Colonic mucosa (tissue), 4 donors: ENCODE data around the gene BCL2L1. TPM values are rescaled to one million over a fixed set of nuclear protein-coding genes. Genes with fewer than 3 reads are reported as not detected.
"Not testable (repeated sequence)": the region's sequence is repeated elsewhere in the genome, so short reads cannot be mapped to it uniquely, and the experiment has no call there.

ENCODE experiments used
- DNase-seq: peaks from one replicate; pipeline ENCODE4 v3.0.0-alpha.2; 2020
- H3K27ac ChIP-seq: fragments of 200-600 bp; one replicate; pipeline ENCODE4 v1.8.0; 2021
- H3K27me3 ChIP-seq: fragments of 200-600 bp; one replicate; pipeline ENCODE4 v1.8.0; 2021
- H3K36me3 ChIP-seq: fragments of 200-600 bp; one replicate; pipeline ENCODE4 v1.8.0; 2021
- H3K4me1 ChIP-seq: fragments of 200-600 bp; one replicate; pipeline ENCODE4 v1.8.0; 2021; ENCODE audit warnings: mild to moderate bottlenecking
- H3K4me3 ChIP-seq: fragments of 200-600 bp; one replicate; pipeline ENCODE4 v1.8.0; 2021
- H3K9ac ChIP-seq, 2 donors: one replicate each; pipeline ENCODE4 v1.7.0; 2013; ENCODE audit warnings: control low read depth in 2 of 2, low read depth in 2 of 2, low read length in 2 of 2
- H3K9me3 ChIP-seq: fragments of 200-600 bp; one replicate; pipeline ENCODE4 v1.8.0; 2021
- CTCF ChIP-seq: fragments of 200-600 bp; IDR thresholded peaks from one replicate; pipeline ENCODE4 v1.8.0; 2022; ENCODE audit warnings: antibody characterized with exemption, mild to moderate bottlenecking
- intact Hi-C: fragments of 100-400 bp; cut with DNase I; formaldehyde crosslinking; loops from one replicate; pipeline ENCODE4 v1.14.1; 2022
- total RNA-seq, 2 donors: library from RNA; stranded (reverse); fragmentation: NEBNext Ultra II Directional in 1 of 2; extraction: Animal tissue kit (Norgen Biotek cat#: 25700) in 1 of 2; gene quantifications; one replicate each; pipeline ENCODE4 v1.2.1, GENCODE V29; 2021
- donor health status: healthy.
- donor health status: DM: no; HTN: no; CAD: no.
- donor health status: DM: no; HTN: no; CAD: no.

The BCL2L1 gene
- total RNA-seq, 2 donors from 2014 or later, result 55.9 to 59.4 TPM

- peak overlapping the region; percentile 76 for H3K27ac ChIP-seq
- DNase-seq, result peak; percentile 67
- no peak for TF ChIP-seq CTCF
- peaks cover 32% of the 10 kb centered on the region for H3K4me1 ChIP-seq
- H3K9me3 ChIP-seq, result no peaks in the 10 kb centered on the region
- no peak overlapping the region for H3K4me3 ChIP-seq
- no peaks in the 10 kb centered on the region for H3K36me3 ChIP-seq
- intact Hi-C loops, result no loop called here
- H3K9ac ChIP-seq, result peak overlapping the region; percentile 16 to 64
- no peaks in the 10 kb centered on the region for H3K27me3 ChIP-seq
Measured at GRCh38 chr20:31670371-31671228, 52.1 kb downstream of the BCL2L1 start.

GRCh38 chr20:31669876-31670275, 52.8 kb downstream of the BCL2L1 start:
- Histone ChIP-seq H3K4me3 (no peak overlapping the region), H3K27me3 (no peaks in the 10 kb centered on the region), H3K4me1 (peaks cover 32% of the 10 kb centered on the region), H3K36me3 (no peaks in the 10 kb centered on the region), H3K27ac (peak overlapping the region; percentile 76), H3K9ac (peak overlapping the region in 1 of 2 donors; percentile 64), H3K9me3 (no peaks in the 10 kb centered on the region)
- no peak for DNase-seq
- no peak for TF ChIP-seq CTCF
- intact Hi-C loops, result no loop called here

- intact Hi-C loops, DNase-seq, H3K27me3 ChIP-seq, H3K9ac ChIP-seq, H3K27ac ChIP-seq, H3K36me3 ChIP-seq, H3K9me3 ChIP-seq, H3K4me3 ChIP-seq: not testable (repeated sequence)
- H3K4me1 ChIP-seq, result peaks cover 28% of the 10 kb centered on the region
Measured at GRCh38 chr20:31668944-31669343, 53.7 kb downstream of the BCL2L1 start.

GRCh38 chr20:31667315-31668285, 55.1 kb downstream of the BCL2L1 start:
- no peak for DNase-seq
- no peaks in the 10 kb centered on the region for H3K36me3 ChIP-seq

GRCh38 chr20:31666258-31667042, 56.2 kb downstream of the BCL2L1 start:
- no peaks in the 10 kb centered on the region for H3K27me3 ChIP-seq
- H3K4me1 ChIP-seq, result peaks cover 36% of the 10 kb centered on the region
- H3K9me3 ChIP-seq, result no peaks in the 10 kb centered on the region
- peak overlapping the region; percentile 47 for H3K27ac ChIP-seq
- peak overlapping the region; percentile 36 to 85 for H3K9ac ChIP-seq
- H3K4me3 ChIP-seq, result no peak overlapping the region
- intact Hi-C loops, result no loop called here
- TF ChIP-seq CTCF, result no peak
- peak; percentile 66 for DNase-seq
- no peaks in the 10 kb centered on the region for H3K36me3 ChIP-seq

More at GRCh38 chr20:31667315-31668285, 55.1 kb downstream of the BCL2L1 start:
- intact Hi-C loops, result no loop called here
- TF ChIP-seq CTCF, result no peak
- peak overlapping the region; percentile 47 for H3K27ac ChIP-seq
- H3K4me3 ChIP-seq, result no peak overlapping the region
- H3K4me1 ChIP-seq, result peaks cover 35% of the 10 kb centered on the region
- H3K9me3 ChIP-seq, result no peaks in the 10 kb centered on the region
- H3K27me3 ChIP-seq, result no peaks in the 10 kb centered on the region
- peak overlapping the region; percentile 16 to 63 for H3K9ac ChIP-seq
